ENCODE data around the gene ROBO2. TPM values are rescaled to one million over a fixed set of nuclear protein-coding genes. Genes with fewer than 3 reads are reported as not detected.

Gene ROBO2
- total and polyA plus RNA-seq, 12 donors = 0.04 to 3.5 (median 0.34) TPM; not detected in 3

DNA sequence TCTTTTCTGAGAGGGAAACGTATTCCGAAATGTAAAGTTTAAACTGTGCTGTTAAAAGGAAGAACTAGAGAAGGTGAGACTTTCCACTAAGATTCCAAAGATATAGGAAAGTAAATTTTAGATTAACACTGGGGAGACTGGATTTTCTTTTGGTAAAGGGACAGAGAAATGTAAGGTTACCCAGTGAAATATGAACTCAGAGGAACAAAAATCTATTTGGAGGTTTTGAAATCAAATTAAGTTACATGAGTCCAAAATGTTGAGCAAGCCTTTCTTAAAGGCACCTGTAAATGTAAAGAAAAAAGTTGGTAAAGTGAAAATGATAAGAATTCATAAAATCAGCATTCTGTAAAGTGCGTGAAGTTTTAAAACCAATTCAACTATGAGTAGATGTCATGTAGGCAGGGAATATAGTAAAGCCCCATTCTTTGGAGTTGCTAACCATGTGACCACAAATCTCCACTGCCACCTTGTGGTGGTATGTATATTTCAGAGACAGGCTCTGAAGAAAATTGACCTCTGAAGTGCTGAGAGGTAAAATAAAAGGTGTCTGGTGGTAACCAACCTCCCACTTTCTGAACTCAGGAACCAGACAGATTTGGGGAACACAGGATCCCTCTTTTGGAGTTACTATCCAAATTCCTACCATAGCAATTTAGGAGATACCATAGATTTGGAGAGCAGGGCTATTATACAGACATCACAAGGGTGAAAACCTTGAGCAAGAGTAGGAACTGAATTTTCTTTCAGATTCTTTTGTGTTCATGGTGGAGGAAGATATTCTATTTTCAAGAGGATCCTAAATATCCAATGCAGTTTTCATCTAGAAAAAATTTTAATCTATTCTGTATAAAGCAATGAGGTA, 215.3 kb downstream of the ROBO2 start:
- 71% methylated on average over 3 of the region's 3 CpGs for WGBS, 2 donors
- no peaks in the 10 kb centered on the region for H3K9me3 ChIP-seq
- intact Hi-C loops (cut with DNase I) = loop anchor here (1.0 to 10.0 kb wide), 4 partner anchors 210 to 218 kb away; partner anchors contain the start of gene ROBO2 (in 2 of the 10)
- no peaks in the 10 kb centered on the region for H3K4me1 ChIP-seq
- DNase-seq (peak in 1 of 2 donors; percentile 40), ATAC-seq (peak in 2 of 8 donors; percentile 58 to 70)
- no peaks in the 10 kb centered on the region for H3K27me3 ChIP-seq
- TF ChIP-seq, protein P1, sequence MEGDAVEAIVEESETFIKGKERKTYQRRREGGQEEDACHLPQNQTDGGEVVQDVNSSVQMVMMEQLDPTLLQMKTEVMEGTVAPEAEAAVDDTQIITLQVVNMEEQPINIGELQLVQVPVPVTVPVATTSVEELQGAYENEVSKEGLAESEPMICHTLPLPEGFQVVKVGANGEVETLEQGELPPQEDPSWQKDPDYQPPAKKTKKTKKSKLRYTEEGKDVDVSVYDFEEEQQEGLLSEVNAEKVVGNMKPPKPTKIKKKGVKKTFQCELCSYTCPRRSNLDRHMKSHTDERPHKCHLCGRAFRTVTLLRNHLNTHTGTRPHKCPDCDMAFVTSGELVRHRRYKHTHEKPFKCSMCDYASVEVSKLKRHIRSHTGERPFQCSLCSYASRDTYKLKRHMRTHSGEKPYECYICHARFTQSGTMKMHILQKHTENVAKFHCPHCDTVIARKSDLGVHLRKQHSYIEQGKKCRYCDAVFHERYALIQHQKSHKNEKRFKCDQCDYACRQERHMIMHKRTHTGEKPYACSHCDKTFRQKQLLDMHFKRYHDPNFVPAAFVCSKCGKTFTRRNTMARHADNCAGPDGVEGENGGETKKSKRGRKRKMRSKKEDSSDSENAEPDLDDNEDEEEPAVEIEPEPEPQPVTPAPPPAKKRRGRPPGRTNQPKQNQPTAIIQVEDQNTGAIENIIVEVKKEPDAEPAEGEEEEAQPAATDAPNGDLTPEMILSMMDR (IDR thresholded peaks at IDR 0.05) = peak in 8 of 9 donors; percentile 40 to 75 (median 64)
- no peaks in the 10 kb centered on the region for H3K36me3 ChIP-seq
- no peak overlapping the region for H3K27ac ChIP-seq
- H3K4me3 ChIP-seq = no peak overlapping the region

- DNase-seq (no peak), ATAC-seq (no peak)
- H3K4me3 ChIP-seq = no peak overlapping the region
- intact Hi-C loops (cut with DNase I) = loop anchor here in 3 of 10 donors (5.0 to 10.0 kb wide), 2 partner anchors 212 to 220 kb away; partner anchors contain the start of gene ROBO2 (in 2 of the 3)
- H3K4me1 ChIP-seq = no peaks in the 10 kb centered on the region
- H3K27me3 ChIP-seq = no peaks in the 10 kb centered on the region
- TF ChIP-seq, protein P1 (IDR thresholded peaks at IDR 0.05) = no peak
- no peaks in the 10 kb centered on the region for H3K36me3 ChIP-seq
- H3K9me3 ChIP-seq = no peaks in the 10 kb centered on the region
- H3K27ac ChIP-seq = no peak overlapping the region
- 53 to 60% methylated on average over 9 of the region's 9 CpGs for WGBS, 2 donors
Measured at GRCh38 chr3:77256584-77257503, 216.9 kb downstream of the ROBO2 start.

GRCh38 chr3:77259694-77260093, 219.8 kb downstream of the ROBO2 start:
- no peak for ATAC-seq
- H3K36me3 ChIP-seq = no peaks in the 10 kb centered on the region
- intact Hi-C loops (cut with DNase I) = loop anchor here in 3 of 10 donors (5.0 to 10.0 kb wide), 2 partner anchors 215 to 222 kb away; partner anchors contain the start of gene ROBO2 (in 2 of the 3)
- H3K4me1 ChIP-seq = no peaks in the 10 kb centered on the region
- 88 to 94% methylated on average over 6 of the region's 6 CpGs for WGBS, 2 donors
- TF ChIP-seq, protein P1 (IDR thresholded peaks at IDR 0.05) = no peak
- no peak for DNase-seq
- H3K4me3 ChIP-seq = no peak overlapping the region
- no peaks in the 10 kb centered on the region for H3K27me3 ChIP-seq
- H3K9me3 ChIP-seq = no peaks in the 10 kb centered on the region
- no peak overlapping the region for H3K27ac ChIP-seq

GRCh38 chr3:77262361-77262760, 222.5 kb downstream of the ROBO2 start:
- WGBS, 2 donors = 92 to 94% methylated on average over 2 of the region's 2 CpGs

More at GRCh38 chr3:77262361-77262760, 222.5 kb downstream of the ROBO2 start:
- Histone ChIP-seq H3K27ac (no peak overlapping the region), H3K9me3 (no peaks in the 10 kb centered on the region), H3K27me3 (no peaks in the 10 kb centered on the region), H3K36me3 (no peaks in the 10 kb centered on the region), H3K4me3 (no peak overlapping the region), H3K4me1 (no peaks in the 10 kb centered on the region)
- no peak for ATAC-seq
- no peak for DNase-seq
- intact Hi-C loops (cut with DNase I) = no loop called here
- TF ChIP-seq, protein P1 (IDR thresholded peaks at IDR 0.05) = no peak
